ENCODE results near the gene PM20D1. TPM values are rescaled to one million over a fixed set of nuclear protein-coding genes. Genes with fewer than 3 reads are reported as not detected.

Gene PM20D1
- total and polyA plus RNA-seq, 2 experiments from 2014 or later = 0.08 TPM; not detected in 1

DNA sequence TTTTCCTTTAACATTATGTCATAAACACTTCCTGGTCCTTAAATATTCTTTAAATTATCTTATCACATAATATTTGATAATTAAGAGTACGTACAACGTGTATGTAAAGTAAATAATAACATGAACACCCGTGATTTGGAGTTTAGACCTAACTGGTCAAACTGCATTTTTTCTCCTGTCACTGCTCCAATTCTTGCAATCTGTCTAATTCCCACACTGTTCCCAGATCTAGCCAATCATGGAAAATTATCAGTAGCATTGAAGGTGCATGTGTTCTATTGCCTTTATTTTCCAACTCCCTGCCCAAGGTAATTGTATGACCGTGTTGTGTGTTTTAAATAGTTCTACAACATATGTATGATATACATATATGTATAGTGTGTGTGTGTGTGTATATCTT lies 2.1 kb upstream of the PM20D1 start:
- Histone ChIP-seq H3K27ac (no peak overlapping the region), H3K4me2 (no peak overlapping the region), H4K20me1 (ENCODE audit: insufficient read depth, poor library complexity, severe bottlenecking) (no peaks in the 10 kb centered on the region), H3K4me1 (ENCODE audit: insufficient read depth) (peaks cover 3% of the 10 kb centered on the region), H3K27me3 (no peaks in the 10 kb centered on the region), H3K4me3 (no peak overlapping the region), H3K36me3 (replicated peaks; ENCODE audit: insufficient read depth, low read depth) (no peaks in the 10 kb centered on the region), H3K79me2 (no peaks in the 10 kb centered on the region), H3K9me2 (replicated peaks; ENCODE audit: insufficient read depth) (no peaks in the 10 kb centered on the region), H3K9me3 (ENCODE audit: low read depth) (no peaks in the 10 kb centered on the region), H2AFZ (no peak overlapping the region)
- TF ChIP-seq EZH2 (IDR thresholded peaks at IDR 0.05; ENCODE audit: borderline replicate concordance) = no peak
- no peak for TF ChIP-seq EZH2phosphoT487 (IDR thresholded peaks at IDR 0.05; ENCODE audit: low read depth, severe bottlenecking, unreplicated experiment)
- TF ChIP-seq, protein P1, sequence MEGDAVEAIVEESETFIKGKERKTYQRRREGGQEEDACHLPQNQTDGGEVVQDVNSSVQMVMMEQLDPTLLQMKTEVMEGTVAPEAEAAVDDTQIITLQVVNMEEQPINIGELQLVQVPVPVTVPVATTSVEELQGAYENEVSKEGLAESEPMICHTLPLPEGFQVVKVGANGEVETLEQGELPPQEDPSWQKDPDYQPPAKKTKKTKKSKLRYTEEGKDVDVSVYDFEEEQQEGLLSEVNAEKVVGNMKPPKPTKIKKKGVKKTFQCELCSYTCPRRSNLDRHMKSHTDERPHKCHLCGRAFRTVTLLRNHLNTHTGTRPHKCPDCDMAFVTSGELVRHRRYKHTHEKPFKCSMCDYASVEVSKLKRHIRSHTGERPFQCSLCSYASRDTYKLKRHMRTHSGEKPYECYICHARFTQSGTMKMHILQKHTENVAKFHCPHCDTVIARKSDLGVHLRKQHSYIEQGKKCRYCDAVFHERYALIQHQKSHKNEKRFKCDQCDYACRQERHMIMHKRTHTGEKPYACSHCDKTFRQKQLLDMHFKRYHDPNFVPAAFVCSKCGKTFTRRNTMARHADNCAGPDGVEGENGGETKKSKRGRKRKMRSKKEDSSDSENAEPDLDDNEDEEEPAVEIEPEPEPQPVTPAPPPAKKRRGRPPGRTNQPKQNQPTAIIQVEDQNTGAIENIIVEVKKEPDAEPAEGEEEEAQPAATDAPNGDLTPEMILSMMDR (IDR thresholded peaks at IDR 0.05; ENCODE audit: poor library complexity) = no peak
- 67% methylated on average over 4 of the region's 4 CpGs for WGBS (ENCODE audit: low lambda C conversion rate, missing lambda C conversion rate)
- no peak for DNase-seq (ENCODE audit: low spot score)

DNA sequence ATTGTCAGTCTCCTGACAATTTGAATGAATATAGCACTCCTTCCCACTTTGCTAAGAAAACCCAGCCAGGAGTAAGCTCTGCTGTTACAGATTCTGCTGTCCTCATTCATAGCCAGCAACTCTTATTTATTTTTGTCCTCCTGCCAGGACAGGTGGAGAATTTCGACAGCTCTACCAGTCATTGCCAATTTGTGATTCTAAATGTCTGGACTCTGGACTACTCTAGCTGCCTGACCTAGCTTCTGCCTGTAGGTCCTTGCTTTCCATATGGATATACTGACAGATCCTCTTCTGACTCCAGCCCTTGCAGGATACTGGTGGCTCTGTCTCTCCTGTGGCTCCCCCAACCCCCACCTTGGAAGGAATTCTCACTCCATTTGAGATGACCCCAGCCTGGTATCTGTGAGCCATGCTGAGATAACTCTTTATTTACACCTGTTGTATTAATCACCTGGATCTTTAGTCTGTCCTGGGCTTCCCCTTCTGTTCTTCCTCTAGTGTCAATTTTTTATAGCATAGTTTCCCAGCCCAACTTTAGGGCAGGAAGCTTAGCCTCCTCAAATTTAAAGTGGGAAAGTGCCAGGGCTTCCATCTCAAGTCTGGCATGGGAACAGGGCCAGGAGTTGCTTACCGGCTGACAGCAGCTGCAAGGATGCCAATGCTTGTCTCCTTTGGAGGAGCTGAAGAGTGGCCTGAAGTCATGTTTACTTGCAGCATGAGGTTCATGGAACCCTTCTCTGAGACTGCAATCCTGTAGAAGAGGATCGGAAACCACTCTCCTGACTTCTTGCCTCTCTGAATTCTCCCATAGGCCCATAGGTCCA lies 6.7 kb downstream of the PM20D1 start:
- no peak overlapping the region for H3K4me3 ChIP-seq
- H3K36me3 ChIP-seq (replicated peaks; ENCODE audit: insufficient read depth, low read depth) = no peaks in the 10 kb centered on the region
- H3K9me3 ChIP-seq (ENCODE audit: low read depth) = no peaks in the 10 kb centered on the region
- H3K27me3 ChIP-seq = no peaks in the 10 kb centered on the region
- H3K79me2 ChIP-seq = no peaks in the 10 kb centered on the region
- 83% methylated on average over 3 of the region's 3 CpGs for WGBS (ENCODE audit: low lambda C conversion rate, missing lambda C conversion rate)
- no peak overlapping the region for H3K27ac ChIP-seq
- no peaks in the 10 kb centered on the region for H4K20me1 ChIP-seq (ENCODE audit: insufficient read depth, poor library complexity, severe bottlenecking)
- DNase-seq (ENCODE audit: low spot score) = no peak
- H3K4me2 ChIP-seq = no peak overlapping the region
- H2AFZ ChIP-seq = no peak overlapping the region
- TF ChIP-seq EZH2 (IDR thresholded peaks at IDR 0.05; ENCODE audit: borderline replicate concordance) = no peak
- no peak for TF ChIP-seq EZH2phosphoT487 (IDR thresholded peaks at IDR 0.05; ENCODE audit: low read depth, severe bottlenecking, unreplicated experiment)
- TF ChIP-seq, protein P1 (IDR thresholded peaks at IDR 0.05; ENCODE audit: poor library complexity) = no peak
- no peaks in the 10 kb centered on the region for H3K9me2 ChIP-seq (replicated peaks; ENCODE audit: insufficient read depth)
- H3K4me1 ChIP-seq (ENCODE audit: insufficient read depth) = no peaks in the 10 kb centered on the region

DNA sequence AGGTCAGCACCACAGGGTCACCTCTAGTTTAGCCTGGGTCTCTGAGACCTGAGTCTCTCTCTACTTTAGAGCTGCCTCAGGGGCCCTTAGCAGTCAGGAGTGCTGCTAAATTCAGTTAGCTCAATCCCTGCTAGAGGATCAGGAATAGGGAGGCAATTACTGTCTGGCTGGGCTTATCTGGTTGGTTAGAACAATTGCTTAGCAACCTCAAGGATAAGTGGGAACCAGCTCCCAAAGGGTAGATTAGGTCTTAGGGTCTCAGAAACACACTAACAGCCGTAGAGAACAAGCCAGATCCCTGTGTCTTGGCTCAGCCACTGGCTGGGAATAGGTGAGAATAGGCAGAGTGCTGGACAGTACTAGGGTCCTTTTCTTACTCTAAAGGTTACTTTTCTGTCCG lies 7.7 kb downstream of the PM20D1 start:
- no peaks in the 10 kb centered on the region for H3K36me3 ChIP-seq (replicated peaks; ENCODE audit: insufficient read depth, low read depth)
- 77% methylated on average over 2 of the region's 2 CpGs for WGBS (ENCODE audit: low lambda C conversion rate, missing lambda C conversion rate)
- H3K9me2 ChIP-seq (replicated peaks; ENCODE audit: insufficient read depth) = no peaks in the 10 kb centered on the region
- no peak overlapping the region for H3K4me3 ChIP-seq
- H3K27me3 ChIP-seq = no peaks in the 10 kb centered on the region
- no peak for DNase-seq (ENCODE audit: low spot score)
- no peaks in the 10 kb centered on the region for H3K4me1 ChIP-seq (ENCODE audit: insufficient read depth)
- H3K4me2 ChIP-seq = no peak overlapping the region
- no peaks in the 10 kb centered on the region for H3K79me2 ChIP-seq
- no peaks in the 10 kb centered on the region for H3K9me3 ChIP-seq (ENCODE audit: low read depth)
- H4K20me1 ChIP-seq (ENCODE audit: insufficient read depth, poor library complexity, severe bottlenecking) = no peaks in the 10 kb centered on the region
- H3K27ac ChIP-seq = no peak overlapping the region
- no peak for TF ChIP-seq EZH2phosphoT487 (IDR thresholded peaks at IDR 0.05; ENCODE audit: low read depth, severe bottlenecking, unreplicated experiment)
- TF ChIP-seq, protein P1 (IDR thresholded peaks at IDR 0.05; ENCODE audit: poor library complexity) = no peak
- TF ChIP-seq EZH2 (IDR thresholded peaks at IDR 0.05; ENCODE audit: borderline replicate concordance) = no peak
- no peak overlapping the region for H2AFZ ChIP-seq
